Keratinocyte (primary cell): ENCODE measurements around the gene PNKP. TPM values are rescaled to one million over a fixed set of nuclear protein-coding genes. Genes with fewer than 3 reads are reported as not detected.

Source experiments
- DNase-seq: peaks from one replicate; pipeline ENCODE4 v3.0.0-alpha.2; 2011; ENCODE audit warnings: low read depth, missing footprints, low spot score
- FAIRE-seq: peaks from 2 replicates; lab custom pipeline; 2011; peaks lifted over from hg19 to GRCh38; lab: Jason Lieb, UNC
- H2AFZ ChIP-seq: 2 replicates; pipeline ENCODE4 v1.6.0; 2012; ENCODE audit warnings: low read length, control low read depth, inconsistent platforms; ENCODE audit not compliant: control insufficient read depth
- H3K27ac ChIP-seq: 2 replicates; pipeline ENCODE4 v1.5.1; 2011; ENCODE audit warnings: low read length; ENCODE audit not compliant: control insufficient read depth, insufficient read depth
- H3K27me3 ChIP-seq: 3 replicates; pipeline ENCODE4 v1.6.0; 2011; ENCODE audit warnings: low read length; ENCODE audit not compliant: control insufficient read depth, insufficient read depth; ENCODE audit errors: extremely low read depth
- H3K36me3 ChIP-seq, 2 experiments: 2 replicates in 1 of 2; 3 replicates in 1 of 2; pipeline ENCODE4 v1.5.1; 2011; ENCODE audit warnings: low read length in 2 of 2, mild to moderate bottlenecking in 1 of 2; ENCODE audit not compliant: control insufficient read depth in 2 of 2, insufficient read depth in 2 of 2; ENCODE audit errors: extremely low read depth in 1 of 2
- H3K4me1 ChIP-seq: 3 replicates; pipeline ENCODE4 v1.5.1; 2011; ENCODE audit warnings: low read length; ENCODE audit not compliant: control insufficient read depth, insufficient read depth; ENCODE audit errors: extremely low read depth
- H3K4me2 ChIP-seq: 3 replicates; pipeline ENCODE4 v1.6.0; 2011; ENCODE audit warnings: low read depth, low read length; ENCODE audit not compliant: control insufficient read depth, insufficient read depth; ENCODE audit errors: extremely low read depth
- H3K4me3 ChIP-seq, 3 experiments: fragments of 200-600 bp in 1 of 3; sonication (generic) in 1 of 3; 2 replicates in 2 of 3; 3 replicates in 1 of 3; pipeline ENCODE4 v1.5.1; 2011 to 2016; ENCODE audit warnings: low read length in 3 of 3, mild to moderate bottlenecking in 3 of 3, control low read depth in 2 of 3, inconsistent platforms in 1 of 3, low read depth in 1 of 3, mixed read lengths in 1 of 3, mixed run types in 1 of 3, moderate library complexity in 1 of 3; ENCODE audit not compliant: control insufficient read depth in 2 of 3, insufficient read depth in 2 of 3; ENCODE audit errors: extremely low read depth in 1 of 3
- H3K79me2 ChIP-seq: 2 replicates; pipeline ENCODE4 v1.6.0; 2012; ENCODE audit warnings: low read length; ENCODE audit not compliant: control insufficient read depth, insufficient read depth
- H3K9ac ChIP-seq: 3 replicates; pipeline ENCODE4 v1.6.0; 2011; ENCODE audit warnings: low read length; ENCODE audit not compliant: control insufficient read depth, insufficient read depth; ENCODE audit errors: extremely low read depth
- H3K9me1 ChIP-seq: 3 replicates; pipeline ENCODE4 v1.6.0; 2011; ENCODE audit warnings: low read length; ENCODE audit not compliant: control insufficient read depth, insufficient read depth; ENCODE audit errors: extremely low read depth
- H3K9me3 ChIP-seq: 2 replicates; pipeline ENCODE4 v1.5.1; 2012; ENCODE audit warnings: low read depth, low read length; ENCODE audit not compliant: control insufficient read depth
- H4K20me1 ChIP-seq: 3 replicates; pipeline ENCODE4 v1.6.0; 2011; ENCODE audit warnings: low read length; ENCODE audit not compliant: control insufficient read depth, insufficient read depth; ENCODE audit errors: extremely low read depth
- EZH2 ChIP-seq: IDR thresholded peaks from one replicate; pipeline ENCODE4 v1.6.1; 2012; ENCODE audit warnings: inconsistent platforms, mild to moderate bottlenecking, low read length, moderate library complexity
- dilution Hi-C: fragments of 300-500 bp; cut with MboI; formaldehyde crosslinking; loops from one replicate; pipeline ENCODE4 v1.7.0; 2020; ENCODE audit warnings: low sequenced_read_pairs; ENCODE audit not compliant: extremely low pct_ligation_motif_present
- polyA plus RNA-seq, 5 experiments: library from polyadenylated mRNA; depleted of rRNA in 3 of 5; stranded (reverse) in 3 of 5; stranded (forward) in 1 of 5; unstranded in 1 of 5; fragments of >200 nt; gene quantifications; 1 replicate in 1 of 5; 2 replicates in 3 of 5; 3 replicates in 1 of 5; pipeline versions ENCODE4 v1.2.1 to v1.2.3, GENCODE V29; 2011 to 2012; ENCODE audit warnings: missing spikeins in 2 of 5, low read depth in 1 of 5, low replicate concordance in 1 of 5
- TF ChIP-seq, protein P1 (sequence below), 3 experiments: IDR thresholded peaks in 1 of 3; conservative IDR thresholded peaks in 1 of 3; optimal IDR thresholded peaks in 1 of 3; 2 replicates in 2 of 3; 3 replicates in 1 of 3; pipeline versions ENCODE3 to v1.5.1; 2011; ENCODE audit warnings: low read length in 3 of 3, mild to moderate bottlenecking in 3 of 3, moderate library complexity in 2 of 3, control low read depth in 1 of 3, inconsistent platforms in 1 of 3; ENCODE audit not compliant: insufficient read depth in 2 of 3; ENCODE audit errors: extremely low read depth in 1 of 3

The PNKP gene
- polyA plus RNA-seq, 1 donor (not counting 4 experiments of a cell fraction or from before 2014, with no cell fraction given), result 19.3 TPM

DNA sequence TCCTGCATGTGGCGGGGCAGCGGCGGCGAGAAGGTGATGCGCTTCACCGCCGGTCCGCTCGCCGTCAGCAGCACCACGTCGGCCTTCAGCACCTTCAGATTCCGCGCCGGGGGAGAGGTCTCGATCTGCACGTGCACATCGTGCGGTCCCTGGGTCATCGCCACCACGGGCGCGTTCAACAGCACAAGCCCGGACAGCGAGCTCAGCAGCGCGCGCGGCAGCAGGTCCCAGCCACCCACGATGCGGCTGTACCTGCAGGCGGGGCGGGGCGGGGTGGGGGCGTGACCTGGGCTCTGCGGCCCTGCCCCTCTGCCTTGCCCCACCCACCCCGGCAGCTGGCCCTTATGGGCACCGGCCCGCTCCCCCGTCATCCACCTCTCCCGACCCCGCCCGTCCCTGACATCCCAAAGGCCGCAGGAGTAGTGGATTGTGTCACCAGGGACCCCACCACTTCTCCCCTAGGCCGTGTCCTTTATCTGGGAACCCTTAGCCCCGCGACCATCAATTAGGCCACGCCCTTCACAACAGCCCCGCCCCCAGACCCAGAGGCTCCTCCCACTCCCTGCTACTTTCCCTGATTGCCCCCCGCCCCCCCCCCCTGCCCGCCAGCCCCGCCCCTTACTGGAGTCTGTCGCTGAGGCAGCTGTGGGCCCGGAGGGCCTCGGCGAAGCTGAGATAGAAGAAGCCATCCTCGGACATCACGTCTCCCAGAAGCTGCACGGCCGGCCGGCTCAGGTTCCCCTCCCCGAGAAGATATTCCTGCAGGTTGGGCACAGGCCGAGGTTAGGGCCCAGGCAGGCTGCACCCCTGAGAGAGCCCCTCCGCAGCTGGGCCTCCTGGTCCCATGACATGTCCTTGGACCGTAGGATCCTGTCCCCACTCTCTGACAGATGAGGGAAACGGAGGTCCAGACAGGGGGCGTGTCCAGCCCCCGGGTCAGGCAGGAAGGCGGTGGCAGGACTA, 23.3 kb upstream of the PNKP start:
- Histone ChIP-seq H3K9me1 (no peaks in the 10 kb centered on the region), H3K27ac (no peak overlapping the region), H3K4me2 (peak overlapping the region; percentile 58), H3K4me3 (peak overlapping the region in 1 of 3 experiments; percentile 12), H3K4me1 (peaks cover 2% of the 10 kb centered on the region), H3K27me3 (peaks cover 12% of the 10 kb centered on the region), H3K9me3 (no peaks in the 10 kb centered on the region), H3K79me2 (no peaks in the 10 kb centered on the region), H3K36me3 (no peaks in the 10 kb centered on the region), H4K20me1 (no peaks in the 10 kb centered on the region), H3K9ac (no peak overlapping the region), H2AFZ (peak overlapping the region; percentile 58)
- dilution Hi-C loops, result no loop called here
- no peak for FAIRE-seq
- TF ChIP-seq EZH2, result no peak
- TF ChIP-seq, protein P1, sequence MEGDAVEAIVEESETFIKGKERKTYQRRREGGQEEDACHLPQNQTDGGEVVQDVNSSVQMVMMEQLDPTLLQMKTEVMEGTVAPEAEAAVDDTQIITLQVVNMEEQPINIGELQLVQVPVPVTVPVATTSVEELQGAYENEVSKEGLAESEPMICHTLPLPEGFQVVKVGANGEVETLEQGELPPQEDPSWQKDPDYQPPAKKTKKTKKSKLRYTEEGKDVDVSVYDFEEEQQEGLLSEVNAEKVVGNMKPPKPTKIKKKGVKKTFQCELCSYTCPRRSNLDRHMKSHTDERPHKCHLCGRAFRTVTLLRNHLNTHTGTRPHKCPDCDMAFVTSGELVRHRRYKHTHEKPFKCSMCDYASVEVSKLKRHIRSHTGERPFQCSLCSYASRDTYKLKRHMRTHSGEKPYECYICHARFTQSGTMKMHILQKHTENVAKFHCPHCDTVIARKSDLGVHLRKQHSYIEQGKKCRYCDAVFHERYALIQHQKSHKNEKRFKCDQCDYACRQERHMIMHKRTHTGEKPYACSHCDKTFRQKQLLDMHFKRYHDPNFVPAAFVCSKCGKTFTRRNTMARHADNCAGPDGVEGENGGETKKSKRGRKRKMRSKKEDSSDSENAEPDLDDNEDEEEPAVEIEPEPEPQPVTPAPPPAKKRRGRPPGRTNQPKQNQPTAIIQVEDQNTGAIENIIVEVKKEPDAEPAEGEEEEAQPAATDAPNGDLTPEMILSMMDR (optimal IDR thresholded peaks at IDR 0.05 in 1 of 3, IDR thresholded peaks at IDR 0.05 in 1 of 3, conservative IDR thresholded peaks at IDR 0.05 in 1 of 3; ENCODE audit: extremely low read depth in 1 of 3, insufficient read depth in 2 of 3, low read length in 3 of 3), result peak in 1 of 3 experiments; percentile 6
- no peak for DNase-seq

DNA sequence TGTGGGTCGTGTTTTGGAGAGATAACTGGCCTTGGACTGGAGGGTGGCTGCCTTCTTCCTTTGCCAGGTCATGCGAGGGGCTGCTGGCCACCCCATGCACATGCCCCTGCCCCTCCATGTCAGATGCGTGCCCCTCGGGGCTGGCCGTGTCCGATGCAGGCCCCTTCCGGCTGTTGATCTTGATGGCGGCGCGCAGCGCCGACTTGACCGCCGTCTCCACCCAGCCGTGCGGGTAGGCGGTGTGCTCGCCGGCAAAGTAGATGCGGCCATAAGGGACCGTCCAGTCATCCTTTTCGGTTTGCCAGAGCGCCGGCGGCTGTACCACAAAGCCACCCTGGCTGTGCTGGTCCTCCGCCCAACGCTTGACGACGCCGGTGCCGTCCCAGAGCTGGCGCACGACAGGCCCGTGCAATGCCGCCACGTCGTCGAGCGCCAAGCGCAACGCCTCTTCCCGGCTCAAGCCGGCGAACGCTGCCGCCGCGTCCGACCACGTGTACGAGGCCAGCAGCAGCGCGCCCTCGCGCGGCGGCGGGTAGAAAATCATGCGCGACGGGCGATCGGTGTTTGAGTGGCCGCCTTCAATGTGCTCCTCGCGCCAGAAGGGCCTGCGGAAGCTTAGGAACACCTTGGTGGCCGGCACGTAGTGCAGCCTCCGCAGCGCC, 22.4 kb upstream of the PNKP start:
- Histone ChIP-seq H3K9ac (no peak overlapping the region), H3K4me1 (peaks cover 3% of the 10 kb centered on the region), H3K9me3 (no peaks in the 10 kb centered on the region), H3K27me3 (peaks cover 7% of the 10 kb centered on the region), H2AFZ (peak overlapping the region; percentile 58), H3K9me1 (no peaks in the 10 kb centered on the region), H3K79me2 (no peaks in the 10 kb centered on the region), H3K4me3 (peak overlapping the region in 1 of 3 experiments; percentile 12), H4K20me1 (no peaks in the 10 kb centered on the region), H3K36me3 (peaks cover 0 to 2% of the 10 kb centered on the region in 2 experiments), H3K4me2 (peak overlapping the region; percentile 58), H3K27ac (no peak overlapping the region)
- no peak for DNase-seq
- FAIRE-seq, result no peak
- TF ChIP-seq, protein P1 (optimal IDR thresholded peaks at IDR 0.05 in 1 of 3, IDR thresholded peaks at IDR 0.05 in 1 of 3, conservative IDR thresholded peaks at IDR 0.05 in 1 of 3; ENCODE audit: extremely low read depth in 1 of 3, insufficient read depth in 2 of 3, low read length in 3 of 3), result peak; percentile 65 to 88 (median 87)
- no peak for TF ChIP-seq EZH2
- dilution Hi-C loops, result no loop called here
